ENCODE measurements around the gene ANG. TPM values are rescaled to one million over a fixed set of nuclear protein-coding genes. Genes with fewer than 3 reads are reported as not detected.

The ANG gene
- total and polyA plus RNA-seq, 9 of the 15 experiments (the other 6 are each of a cell fraction or from before 2014, with no cell fraction given), result 0.21 to 0.73 (median 0.34) TPM; not detected in 4

DNA sequence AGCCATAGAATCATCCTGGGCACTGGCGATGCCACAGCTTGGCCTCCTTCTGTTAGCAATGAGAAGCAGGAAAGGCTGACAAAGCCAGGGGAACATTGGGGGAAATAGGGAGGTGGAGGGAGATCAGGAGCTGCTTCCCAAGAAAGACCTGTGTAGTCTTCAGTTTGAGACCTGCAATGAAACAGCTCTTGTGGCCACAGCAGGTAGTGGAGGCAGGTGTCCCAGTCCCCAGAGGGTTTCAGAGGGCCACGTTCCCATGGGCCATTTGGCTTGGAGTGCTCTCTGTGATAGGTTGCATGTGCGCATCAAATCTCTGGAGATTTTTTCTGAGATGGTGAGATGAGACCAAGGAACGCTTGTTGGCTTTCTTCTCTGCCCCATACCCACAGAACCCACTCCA is 32.7 kb upstream of the ANG start:
- no TSS peak for BruUV-seq (replicated peaks)
- Histone ChIP-seq H3K4me2 (ENCODE audit: insufficient read depth, low read length) (no peak overlapping the region), H4K20me1 (replicated peaks; ENCODE audit: control insufficient read depth, insufficient read depth, low read length) (peaks cover 7% of the 10 kb centered on the region; the same call in 1 of the 2 replicates), H3K79me2 (ENCODE audit: control insufficient read depth, insufficient read depth, low read length) (no peaks in the 10 kb centered on the region), H2AFZ (ENCODE audit: low read depth, low read length) (no peak overlapping the region), H3K36me3 (ENCODE audit: control insufficient read depth, insufficient read depth, low read length) (no peaks in the 10 kb centered on the region), H3K9ac (ENCODE audit: insufficient read depth in 1 of 2, low read depth in 2 of 2, low read length in 2 of 2) (no peak overlapping the region), H3K4me1 (replicated peaks in 1 of 2; ENCODE audit: control insufficient read depth in 2 of 2, insufficient read depth in 2 of 2, low read length in 2 of 2) (peaks cover 11 to 15% of the 10 kb centered on the region in 2 experiments; a peak in 3 of 5 replicates), H3K4me3 (no peak overlapping the region), H3K9me1 (ENCODE audit: control insufficient read depth, insufficient read depth, low read length) (no peaks in the 10 kb centered on the region), H3K9me3 (replicated peaks; ENCODE audit: control insufficient read depth, insufficient read depth, low read depth, low read length) (no peaks in the 10 kb centered on the region), H3K27me3 (ENCODE audit: control insufficient read depth in 2 of 2, insufficient read depth in 2 of 2, low read length in 2 of 2) (peaks cover 0 to 31% of the 10 kb centered on the region in 2 experiments; a peak in 2 of 5 replicates), H3K27ac (ENCODE audit: extremely low read depth, low read depth, low read length) (no peak overlapping the region)
- 6% methylated on average over 3 of the region's 4 CpGs for WGBS (ENCODE audit: insufficient coverage, low coverage, missing lambda C conversion rate)
- no peak for DNase-seq (ENCODE audit: extremely low read depth in 1 of 4, low spot score in 3 of 4)
- ChIA-PET CTCF (ENCODE audit: low intra/inter-chr PET ratio) (no interaction called here), POLR2A (no interaction called here)
- in situ Hi-C loops (cut with MboI), result no loop called here
- TF ChIP-seq MTA2 (IDR thresholded peaks at IDR 0.05; ENCODE audit: low read depth), result no peak
- TF ChIP-seq RAD51 (IDR thresholded peaks at IDR 0.05; ENCODE audit: borderline replicate concordance, low read depth), result no peak
- no peak for TF ChIP-seq ZNF57 (CRISPR knock-in tag; IDR thresholded peaks at IDR 0.05)
- no peak for FAIRE-seq
- ATAC-seq, result no peak
- intact Hi-C loops (cut with micrococcal nuclease), result loop anchor here (5.0 kb wide), 1 partner anchor 36 kb away; no protein-coding TSS in a partner anchor

DNA sequence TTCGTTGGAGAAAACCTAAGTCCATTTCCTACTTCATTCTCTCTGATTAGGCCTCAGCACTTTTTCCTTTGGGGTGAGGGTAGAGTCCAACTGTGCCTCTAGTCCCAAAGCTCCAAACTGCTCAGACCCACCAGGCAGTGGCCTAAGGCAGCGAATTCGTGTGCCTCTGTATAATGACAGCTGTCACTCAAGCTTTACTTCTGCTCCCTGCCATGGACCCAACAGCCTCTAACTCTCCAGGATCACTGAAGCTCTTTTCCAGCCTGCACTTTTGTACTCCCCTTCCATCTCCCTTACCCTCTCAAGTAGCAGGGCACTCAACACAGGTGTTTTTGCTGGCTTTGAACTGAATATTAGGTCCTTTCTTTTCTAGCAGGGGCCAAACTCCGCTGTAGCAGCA is 32.3 kb upstream of the ANG start:
- BruUV-seq (replicated peaks), result no TSS peak
- ChIA-PET POLR2A (interaction anchor here (0.6 to 1.3 kb wide), 2 partner anchors 26 to 38 kb away, joined by 3 to 5 read pairs; no protein-coding TSS in a partner anchor), CTCF (ENCODE audit: low intra/inter-chr PET ratio) (interaction anchor here (1.8 kb wide), 1 partner anchor 35 kb away, joined by 6 read pairs; no protein-coding TSS in a partner anchor)
- ATAC-seq, result no peak
- in situ Hi-C loops (cut with MboI), result no loop called here
- H3K36me3 ChIP-seq (ENCODE audit: control insufficient read depth, insufficient read depth, low read length), result no peaks in the 10 kb centered on the region
- peaks cover 11 to 15% of the 10 kb centered on the region in 2 experiments; a peak in 3 of 5 replicates for H3K4me1 ChIP-seq (replicated peaks in 1 of 2; ENCODE audit: control insufficient read depth in 2 of 2, insufficient read depth in 2 of 2, low read length in 2 of 2)
- 0% methylated on average over 4 of the region's 4 CpGs for WGBS (ENCODE audit: insufficient coverage, low coverage, missing lambda C conversion rate)
- intact Hi-C loops (cut with micrococcal nuclease), result loop anchor here (5.0 kb wide), 1 partner anchor 36 kb away; no protein-coding TSS in a partner anchor
- H3K27me3 ChIP-seq (ENCODE audit: control insufficient read depth in 2 of 2, insufficient read depth in 2 of 2, low read length in 2 of 2), result peaks cover 0 to 31% of the 10 kb centered on the region in 2 experiments; a peak in 2 of 5 replicates
- H3K27ac ChIP-seq (ENCODE audit: extremely low read depth, low read depth, low read length), result no peak overlapping the region
- H4K20me1 ChIP-seq (replicated peaks; ENCODE audit: control insufficient read depth, insufficient read depth, low read length), result peaks cover 7% of the 10 kb centered on the region; the same call in 1 of the 2 replicates
- no peaks in the 10 kb centered on the region for H3K9me3 ChIP-seq (replicated peaks; ENCODE audit: control insufficient read depth, insufficient read depth, low read depth, low read length)
- H3K79me2 ChIP-seq (ENCODE audit: control insufficient read depth, insufficient read depth, low read length), result no peaks in the 10 kb centered on the region
- no peak overlapping the region for H3K4me2 ChIP-seq (ENCODE audit: insufficient read depth, low read length)
- H3K9me1 ChIP-seq (ENCODE audit: control insufficient read depth, insufficient read depth, low read length), result no peaks in the 10 kb centered on the region
- TF ChIP-seq TEAD4 (IDR thresholded peaks at IDR 0.05; ENCODE audit: low read length) (no peak), TEAD4 (CRISPR knock-in tag; IDR thresholded peaks at IDR 0.05; ENCODE audit: borderline replicate concordance) (no peak), MEIS2 (IDR thresholded peaks at IDR 0.05; ENCODE audit: partially characterized antibody) (peak; percentile 39)
- TF ChIP-seq, protein P1, sequence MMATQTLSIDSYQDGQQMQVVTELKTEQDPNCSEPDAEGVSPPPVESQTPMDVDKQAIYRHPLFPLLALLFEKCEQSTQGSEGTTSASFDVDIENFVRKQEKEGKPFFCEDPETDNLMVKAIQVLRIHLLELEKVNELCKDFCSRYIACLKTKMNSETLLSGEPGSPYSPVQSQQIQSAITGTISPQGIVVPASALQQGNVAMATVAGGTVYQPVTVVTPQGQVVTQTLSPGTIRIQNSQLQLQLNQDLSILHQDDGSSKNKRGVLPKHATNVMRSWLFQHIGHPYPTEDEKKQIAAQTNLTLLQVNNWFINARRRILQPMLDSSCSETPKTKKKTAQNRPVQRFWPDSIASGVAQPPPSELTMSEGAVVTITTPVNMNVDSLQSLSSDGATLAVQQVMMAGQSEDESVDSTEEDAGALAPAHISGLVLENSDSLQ (IDR thresholded peaks at IDR 0.05), result peak; percentile 59
- no peak for DNase-seq (ENCODE audit: extremely low read depth in 1 of 4, low spot score in 3 of 4)
- no peak overlapping the region for H2AFZ ChIP-seq (ENCODE audit: low read depth, low read length)
- H3K4me3 ChIP-seq, result no peak overlapping the region
- FAIRE-seq, result no peak
- no peak overlapping the region for H3K9ac ChIP-seq (ENCODE audit: insufficient read depth in 1 of 2, low read depth in 2 of 2, low read length in 2 of 2)
